Panc1 (cell line): ENCODE results near the gene SIK2.

Experiments
- SIN3A ChIP-seq: IDR thresholded peaks from 2 replicates; pipeline ENCODE4 v1.6.1; 2012; ENCODE audit warnings: low read depth, mild to moderate bottlenecking, low read length, moderate library complexity, borderline replicate concordance; ENCODE audit not compliant: insufficient read depth
- TF ChIP-seq, protein P1 (sequence below): fragments of 450-650 bp; IDR thresholded peaks from 2 replicates; pipeline ENCODE4 v1.5.1; 2017; ENCODE audit warnings: mild to moderate bottlenecking

GRCh38 chr11:111745719-111746504, 143.7 kb downstream of the SIK2 start:
- TF ChIP-seq, protein P1, sequence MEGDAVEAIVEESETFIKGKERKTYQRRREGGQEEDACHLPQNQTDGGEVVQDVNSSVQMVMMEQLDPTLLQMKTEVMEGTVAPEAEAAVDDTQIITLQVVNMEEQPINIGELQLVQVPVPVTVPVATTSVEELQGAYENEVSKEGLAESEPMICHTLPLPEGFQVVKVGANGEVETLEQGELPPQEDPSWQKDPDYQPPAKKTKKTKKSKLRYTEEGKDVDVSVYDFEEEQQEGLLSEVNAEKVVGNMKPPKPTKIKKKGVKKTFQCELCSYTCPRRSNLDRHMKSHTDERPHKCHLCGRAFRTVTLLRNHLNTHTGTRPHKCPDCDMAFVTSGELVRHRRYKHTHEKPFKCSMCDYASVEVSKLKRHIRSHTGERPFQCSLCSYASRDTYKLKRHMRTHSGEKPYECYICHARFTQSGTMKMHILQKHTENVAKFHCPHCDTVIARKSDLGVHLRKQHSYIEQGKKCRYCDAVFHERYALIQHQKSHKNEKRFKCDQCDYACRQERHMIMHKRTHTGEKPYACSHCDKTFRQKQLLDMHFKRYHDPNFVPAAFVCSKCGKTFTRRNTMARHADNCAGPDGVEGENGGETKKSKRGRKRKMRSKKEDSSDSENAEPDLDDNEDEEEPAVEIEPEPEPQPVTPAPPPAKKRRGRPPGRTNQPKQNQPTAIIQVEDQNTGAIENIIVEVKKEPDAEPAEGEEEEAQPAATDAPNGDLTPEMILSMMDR, result no peak
- no peak for TF ChIP-seq SIN3A
